ENCODE data around the gene FLT4. TPM values are rescaled to one million over a fixed set of nuclear protein-coding genes. Genes with fewer than 3 reads are reported as not detected.

Gene FLT4
- total and polyA plus RNA-seq, 2 donors (not counting 1 experiment from before 2014, with no cell fraction given) = 0.17 TPM; not detected in 1

- Histone ChIP-seq H3K4me2 (ENCODE audit: extremely low read depth, insufficient read depth, low read length) (no peak overlapping the region), H3K27me3 (ENCODE audit: control insufficient read depth, insufficient read depth, low read length) (no peaks in the 10 kb centered on the region), H3K4me3 (replicated peaks in 1 of 4; ENCODE audit: control extremely low read depth in 1 of 4, insufficient read depth in 1 of 4, low read depth in 3 of 4, low read length in 4 of 4) (no peak overlapping the region), H3K9me3 (ENCODE audit: control insufficient read depth, insufficient read depth, low read depth, low read length) (no peaks in the 10 kb centered on the region), H2AFZ (ENCODE audit: low read length) (no peak overlapping the region), H3K4me1 (ENCODE audit: control insufficient read depth, extremely low read depth, insufficient read depth, low read length) (no peaks in the 10 kb centered on the region), H3K79me2 (ENCODE audit: control insufficient read depth, insufficient read depth, low read length) (no peaks in the 10 kb centered on the region), H3K36me3 (ENCODE audit: control insufficient read depth, insufficient read depth, low read length) (no peaks in the 10 kb centered on the region), H4K20me1 (ENCODE audit: control insufficient read depth, extremely low read depth, insufficient read depth, low read length) (no peaks in the 10 kb centered on the region), H3K9ac (ENCODE audit: insufficient read depth, low read length) (no peak overlapping the region), H3K27ac (ENCODE audit: insufficient read depth, low read length) (no peak overlapping the region)
- DNase-seq (ENCODE audit: low read depth in 2 of 2) = no peak
- TF ChIP-seq, protein P1, sequence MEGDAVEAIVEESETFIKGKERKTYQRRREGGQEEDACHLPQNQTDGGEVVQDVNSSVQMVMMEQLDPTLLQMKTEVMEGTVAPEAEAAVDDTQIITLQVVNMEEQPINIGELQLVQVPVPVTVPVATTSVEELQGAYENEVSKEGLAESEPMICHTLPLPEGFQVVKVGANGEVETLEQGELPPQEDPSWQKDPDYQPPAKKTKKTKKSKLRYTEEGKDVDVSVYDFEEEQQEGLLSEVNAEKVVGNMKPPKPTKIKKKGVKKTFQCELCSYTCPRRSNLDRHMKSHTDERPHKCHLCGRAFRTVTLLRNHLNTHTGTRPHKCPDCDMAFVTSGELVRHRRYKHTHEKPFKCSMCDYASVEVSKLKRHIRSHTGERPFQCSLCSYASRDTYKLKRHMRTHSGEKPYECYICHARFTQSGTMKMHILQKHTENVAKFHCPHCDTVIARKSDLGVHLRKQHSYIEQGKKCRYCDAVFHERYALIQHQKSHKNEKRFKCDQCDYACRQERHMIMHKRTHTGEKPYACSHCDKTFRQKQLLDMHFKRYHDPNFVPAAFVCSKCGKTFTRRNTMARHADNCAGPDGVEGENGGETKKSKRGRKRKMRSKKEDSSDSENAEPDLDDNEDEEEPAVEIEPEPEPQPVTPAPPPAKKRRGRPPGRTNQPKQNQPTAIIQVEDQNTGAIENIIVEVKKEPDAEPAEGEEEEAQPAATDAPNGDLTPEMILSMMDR (conservative IDR thresholded peaks at IDR 0.05 in 1 of 2, IDR thresholded peaks at IDR 0.05 in 1 of 2; ENCODE audit: low read depth in 1 of 2, low read length in 2 of 2) = no peak
- TF ChIP-seq EZH2 (IDR thresholded peaks at IDR 0.05; ENCODE audit: low read length, missing control alignments) = no peak
Measured at GRCh38 chr5:180639741-180640610, 9.4 kb downstream of the FLT4 start.

- H3K9ac ChIP-seq (ENCODE audit: insufficient read depth, low read length) = no peak overlapping the region
- no peaks in the 10 kb centered on the region for H3K27me3 ChIP-seq (ENCODE audit: control insufficient read depth, insufficient read depth, low read length)
- H3K4me2 ChIP-seq (ENCODE audit: extremely low read depth, insufficient read depth, low read length) = no peak overlapping the region
- TF ChIP-seq, protein P1 (conservative IDR thresholded peaks at IDR 0.05 in 1 of 2, IDR thresholded peaks at IDR 0.05 in 1 of 2; ENCODE audit: low read depth in 1 of 2, low read length in 2 of 2) = no peak
- TF ChIP-seq EZH2 (IDR thresholded peaks at IDR 0.05; ENCODE audit: low read length, missing control alignments) = no peak
- no peak overlapping the region for H3K4me3 ChIP-seq (replicated peaks in 1 of 4; ENCODE audit: control extremely low read depth in 1 of 4, insufficient read depth in 1 of 4, low read depth in 3 of 4, low read length in 4 of 4)
- H3K79me2 ChIP-seq (ENCODE audit: control insufficient read depth, insufficient read depth, low read length) = no peaks in the 10 kb centered on the region
- H4K20me1 ChIP-seq (ENCODE audit: control insufficient read depth, extremely low read depth, insufficient read depth, low read length) = no peaks in the 10 kb centered on the region
- H3K27ac ChIP-seq (ENCODE audit: insufficient read depth, low read length) = no peak overlapping the region
- H3K4me1 ChIP-seq (ENCODE audit: control insufficient read depth, extremely low read depth, insufficient read depth, low read length) = no peaks in the 10 kb centered on the region
- no peaks in the 10 kb centered on the region for H3K9me3 ChIP-seq (ENCODE audit: control insufficient read depth, insufficient read depth, low read depth, low read length)
- DNase-seq (ENCODE audit: low read depth in 2 of 2) = no peak
- no peak overlapping the region for H2AFZ ChIP-seq (ENCODE audit: low read length)
- H3K36me3 ChIP-seq (ENCODE audit: control insufficient read depth, insufficient read depth, low read length) = no peaks in the 10 kb centered on the region
Measured at GRCh38 chr5:180639287-180639686, 10.1 kb downstream of the FLT4 start.

GRCh38 chr5:180637962-180638680 lies 11.3 kb downstream of the FLT4 start:
- Histone ChIP-seq H3K4me2 (ENCODE audit: extremely low read depth, insufficient read depth, low read length) (no peak overlapping the region), H3K36me3 (ENCODE audit: control insufficient read depth, insufficient read depth, low read length) (no peaks in the 10 kb centered on the region)
- no peak for DNase-seq (ENCODE audit: low read depth in 2 of 2)

More at GRCh38 chr5:180637962-180638680, 11.3 kb downstream of the FLT4 start:
- no peak overlapping the region for H3K9ac ChIP-seq (ENCODE audit: insufficient read depth, low read length)
- TF ChIP-seq, protein P1 (conservative IDR thresholded peaks at IDR 0.05 in 1 of 2, IDR thresholded peaks at IDR 0.05 in 1 of 2; ENCODE audit: low read depth in 1 of 2, low read length in 2 of 2) = no peak
- no peak overlapping the region for H3K4me3 ChIP-seq (replicated peaks in 1 of 4; ENCODE audit: control extremely low read depth in 1 of 4, insufficient read depth in 1 of 4, low read depth in 3 of 4, low read length in 4 of 4)
- no peaks in the 10 kb centered on the region for H3K79me2 ChIP-seq (ENCODE audit: control insufficient read depth, insufficient read depth, low read length)
- no peak overlapping the region for H3K27ac ChIP-seq (ENCODE audit: insufficient read depth, low read length)
- H2AFZ ChIP-seq (ENCODE audit: low read length) = no peak overlapping the region
- no peaks in the 10 kb centered on the region for H3K9me3 ChIP-seq (ENCODE audit: control insufficient read depth, insufficient read depth, low read depth, low read length)
- H4K20me1 ChIP-seq (ENCODE audit: control insufficient read depth, extremely low read depth, insufficient read depth, low read length) = no peaks in the 10 kb centered on the region
- H3K4me1 ChIP-seq (ENCODE audit: control insufficient read depth, extremely low read depth, insufficient read depth, low read length) = no peaks in the 10 kb centered on the region
- no peaks in the 10 kb centered on the region for H3K27me3 ChIP-seq (ENCODE audit: control insufficient read depth, insufficient read depth, low read length)
